ENCODE results near the gene KIF3B.

DNA sequence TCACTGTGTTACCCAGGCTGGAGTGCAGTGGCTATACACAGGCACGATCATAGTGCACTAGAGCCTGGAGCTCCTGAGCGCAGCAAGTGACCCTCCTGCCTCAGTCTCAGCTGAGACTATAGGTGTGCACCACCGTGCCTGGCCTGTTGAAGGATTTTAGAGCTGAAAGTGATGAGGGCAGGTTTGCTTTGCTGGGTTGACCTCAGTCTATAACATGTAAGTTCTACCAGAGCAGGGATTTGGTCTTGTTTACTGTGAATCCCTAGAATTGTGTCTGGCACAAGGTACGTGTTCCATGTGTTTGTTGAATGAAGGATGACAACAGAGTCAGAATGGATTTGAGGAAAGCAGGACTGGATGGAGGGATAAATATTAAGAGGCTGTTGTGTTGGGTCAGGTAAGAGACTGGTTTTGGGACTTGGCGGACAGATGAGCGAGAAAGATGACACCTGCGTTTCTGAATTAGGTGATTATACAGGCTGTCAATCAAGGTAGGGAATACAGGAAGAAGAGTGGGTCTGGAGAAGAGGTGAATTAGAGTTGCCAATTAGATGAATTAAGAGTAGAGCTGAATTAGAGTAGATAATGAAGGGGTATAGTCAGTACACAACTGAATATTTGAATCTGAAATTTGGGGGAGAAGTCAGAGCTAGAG lies 87.2 kb downstream of the KIF3B start:
- TF ChIP-seq, protein P1, sequence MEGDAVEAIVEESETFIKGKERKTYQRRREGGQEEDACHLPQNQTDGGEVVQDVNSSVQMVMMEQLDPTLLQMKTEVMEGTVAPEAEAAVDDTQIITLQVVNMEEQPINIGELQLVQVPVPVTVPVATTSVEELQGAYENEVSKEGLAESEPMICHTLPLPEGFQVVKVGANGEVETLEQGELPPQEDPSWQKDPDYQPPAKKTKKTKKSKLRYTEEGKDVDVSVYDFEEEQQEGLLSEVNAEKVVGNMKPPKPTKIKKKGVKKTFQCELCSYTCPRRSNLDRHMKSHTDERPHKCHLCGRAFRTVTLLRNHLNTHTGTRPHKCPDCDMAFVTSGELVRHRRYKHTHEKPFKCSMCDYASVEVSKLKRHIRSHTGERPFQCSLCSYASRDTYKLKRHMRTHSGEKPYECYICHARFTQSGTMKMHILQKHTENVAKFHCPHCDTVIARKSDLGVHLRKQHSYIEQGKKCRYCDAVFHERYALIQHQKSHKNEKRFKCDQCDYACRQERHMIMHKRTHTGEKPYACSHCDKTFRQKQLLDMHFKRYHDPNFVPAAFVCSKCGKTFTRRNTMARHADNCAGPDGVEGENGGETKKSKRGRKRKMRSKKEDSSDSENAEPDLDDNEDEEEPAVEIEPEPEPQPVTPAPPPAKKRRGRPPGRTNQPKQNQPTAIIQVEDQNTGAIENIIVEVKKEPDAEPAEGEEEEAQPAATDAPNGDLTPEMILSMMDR (conservative IDR thresholded peaks at IDR 0.05) = no peak
- no peak for TF ChIP-seq EZH2 (IDR thresholded peaks at IDR 0.05; ENCODE audit: low read depth)
